Activated T-cell treated with anti-CD3 and anti-CD28 coated beads for 24 hours (primary cell): ENCODE data around the gene ATRIP.

ENCODE experiments used
- DNase-seq: peaks from one replicate; pipeline ENCODE4 v3.0.0-alpha.2; 2020; ENCODE audit warnings: low read depth

The ATRIP gene

DNA sequence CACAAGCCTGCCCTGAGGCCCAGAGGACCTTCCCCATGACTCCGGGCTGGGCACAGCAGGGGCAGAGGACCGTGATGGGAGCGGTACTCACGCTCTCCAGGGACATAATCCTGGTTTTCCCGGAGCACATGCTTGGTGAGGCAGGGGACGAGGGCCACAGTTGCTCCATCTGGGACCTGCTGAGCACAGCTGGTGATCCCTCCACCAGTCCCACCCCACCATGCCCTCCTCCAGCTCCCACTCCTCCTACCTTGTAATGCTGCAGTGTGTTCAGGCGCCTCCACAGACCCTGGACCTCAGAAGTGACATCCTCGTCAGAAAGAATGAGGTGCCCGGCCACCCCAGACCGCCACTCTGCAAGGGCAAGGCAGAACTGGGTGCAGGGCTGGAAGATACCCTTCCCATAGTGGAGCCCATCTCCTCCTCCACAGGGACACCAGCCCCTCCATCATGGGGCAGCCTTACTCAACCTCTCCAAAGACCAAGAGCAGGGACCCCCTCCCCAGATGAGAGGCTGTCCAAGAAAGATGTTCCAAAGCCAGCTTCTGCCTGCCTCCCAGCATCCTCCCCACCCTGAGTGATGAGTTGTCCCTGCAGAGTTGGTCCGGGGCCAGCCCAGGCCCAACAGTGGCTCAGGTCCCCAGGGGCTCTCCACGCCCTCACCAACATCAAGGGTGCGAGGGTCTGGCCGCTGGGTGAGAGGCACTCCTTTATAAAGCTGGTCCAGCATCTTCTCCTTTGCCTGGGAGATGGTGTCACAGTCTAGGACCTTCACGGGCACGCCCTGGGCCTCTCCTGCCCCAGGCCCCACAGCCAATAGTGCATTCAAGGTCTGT lies 36.1 kb upstream of the ATRIP start:
- DNase-seq, result no peak

DNA sequence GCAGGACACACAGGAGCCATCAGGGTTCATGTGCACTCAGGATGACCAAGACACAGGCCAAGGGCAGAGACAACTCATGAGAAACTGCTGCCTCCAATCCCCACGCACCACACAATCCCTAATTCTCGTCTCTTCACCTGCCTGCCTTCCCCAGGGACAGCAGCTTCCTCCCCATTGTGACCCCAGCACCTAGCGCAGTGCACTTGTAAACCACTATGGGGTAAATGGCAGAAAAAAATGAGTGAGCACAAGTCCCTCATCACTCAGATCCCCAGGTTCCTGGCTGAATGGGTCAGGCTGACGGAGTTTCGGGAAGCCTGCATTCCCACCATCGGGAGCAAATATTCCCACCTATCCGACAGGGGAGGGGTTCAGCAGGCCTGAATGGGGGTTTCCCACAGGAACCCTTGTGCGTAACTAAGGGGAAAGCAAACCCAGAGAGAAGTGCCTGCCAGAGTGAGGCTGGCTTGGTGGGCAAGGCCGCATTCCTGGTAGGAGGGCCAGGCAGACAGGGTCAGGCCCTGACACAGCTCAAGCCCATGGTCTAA lies 35.4 kb upstream of the ATRIP start:
- no peak for DNase-seq

- no peak for DNase-seq
These were observed 34.7 kb upstream of the ATRIP start for GRCh38 chr3:48411606-48412374.

DNA sequence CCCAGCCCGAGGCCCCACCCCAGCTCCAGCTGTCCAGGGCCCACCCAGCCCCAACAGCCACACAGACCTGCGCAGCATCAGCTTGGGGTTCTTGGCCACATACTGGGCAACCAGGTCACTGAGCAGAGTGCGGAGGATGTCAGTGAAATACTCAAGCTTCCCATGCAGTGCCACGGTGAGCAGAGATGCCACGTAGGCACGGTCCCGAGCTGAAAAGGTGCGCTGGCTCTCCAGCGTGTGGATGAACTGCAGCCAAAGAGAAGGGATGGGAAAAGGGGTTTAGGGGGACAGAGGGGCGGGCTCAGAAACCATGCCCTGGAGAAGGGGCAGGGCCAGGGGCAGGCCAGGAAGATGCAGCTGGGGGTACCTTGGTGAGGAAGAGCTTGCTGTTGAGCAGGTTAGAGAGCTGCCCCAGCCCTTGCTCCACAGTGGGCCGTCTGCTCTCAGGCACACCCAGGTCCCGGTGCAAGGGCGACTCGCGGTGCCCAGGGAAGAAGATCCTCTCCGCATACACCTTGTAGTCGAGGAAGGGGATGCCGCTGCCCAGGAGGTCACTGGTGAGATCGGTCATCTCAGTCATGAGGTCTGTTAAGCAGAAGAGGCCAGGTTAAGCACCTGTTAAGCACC lies 34.0 kb upstream of the ATRIP start:
- DNase-seq, result no peak

- no peak for DNase-seq
These were observed 33.5 kb upstream of the ATRIP start for GRCh38 chr3:48413086-48413485.

- DNase-seq, result no peak
These were observed 32.9 kb upstream of the ATRIP start for GRCh38 chr3:48413611-48414010.

DNA sequence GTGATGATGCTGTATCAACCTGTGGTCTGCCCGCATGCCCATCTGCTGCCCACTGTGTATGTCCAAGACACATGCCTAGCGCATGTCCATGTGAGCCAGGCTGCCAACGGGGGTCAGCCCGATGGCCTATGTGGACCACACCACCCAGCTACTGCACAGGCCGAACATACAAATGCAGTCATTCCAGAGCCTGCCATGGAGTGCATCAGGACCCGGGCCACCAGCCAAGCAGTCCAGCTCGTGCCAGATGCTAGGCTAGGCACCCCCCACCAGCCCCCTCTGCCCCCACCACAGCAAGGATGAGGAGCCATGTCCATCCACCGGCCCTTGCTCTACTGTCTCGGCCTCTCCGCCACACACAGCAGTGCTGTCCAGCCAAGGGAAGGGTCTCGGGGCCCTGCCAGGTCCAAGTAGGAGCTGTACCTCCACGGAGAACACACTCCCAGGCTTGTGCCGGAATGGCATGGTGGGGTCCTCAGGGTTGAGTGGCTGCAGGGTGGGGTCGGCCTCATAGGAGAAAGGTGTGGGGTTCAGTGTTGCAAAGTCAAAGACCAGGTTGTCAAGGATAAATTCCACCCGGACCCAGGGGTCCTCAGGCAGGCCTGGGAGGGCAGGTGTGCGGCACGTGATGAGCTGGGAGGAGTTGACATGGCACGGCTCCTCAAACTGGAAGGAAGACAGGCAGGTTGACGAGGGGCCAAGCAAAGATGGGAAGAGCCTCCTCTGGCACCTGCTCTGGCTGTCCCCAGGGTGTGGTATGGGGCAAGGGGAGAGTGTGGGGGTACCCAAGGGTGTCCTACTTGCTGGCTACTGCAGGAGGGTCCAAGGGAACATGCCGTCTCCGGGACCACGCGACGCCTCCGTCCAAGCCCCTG lies 31.9 kb upstream of the ATRIP start:
- no peak for DNase-seq

DNA sequence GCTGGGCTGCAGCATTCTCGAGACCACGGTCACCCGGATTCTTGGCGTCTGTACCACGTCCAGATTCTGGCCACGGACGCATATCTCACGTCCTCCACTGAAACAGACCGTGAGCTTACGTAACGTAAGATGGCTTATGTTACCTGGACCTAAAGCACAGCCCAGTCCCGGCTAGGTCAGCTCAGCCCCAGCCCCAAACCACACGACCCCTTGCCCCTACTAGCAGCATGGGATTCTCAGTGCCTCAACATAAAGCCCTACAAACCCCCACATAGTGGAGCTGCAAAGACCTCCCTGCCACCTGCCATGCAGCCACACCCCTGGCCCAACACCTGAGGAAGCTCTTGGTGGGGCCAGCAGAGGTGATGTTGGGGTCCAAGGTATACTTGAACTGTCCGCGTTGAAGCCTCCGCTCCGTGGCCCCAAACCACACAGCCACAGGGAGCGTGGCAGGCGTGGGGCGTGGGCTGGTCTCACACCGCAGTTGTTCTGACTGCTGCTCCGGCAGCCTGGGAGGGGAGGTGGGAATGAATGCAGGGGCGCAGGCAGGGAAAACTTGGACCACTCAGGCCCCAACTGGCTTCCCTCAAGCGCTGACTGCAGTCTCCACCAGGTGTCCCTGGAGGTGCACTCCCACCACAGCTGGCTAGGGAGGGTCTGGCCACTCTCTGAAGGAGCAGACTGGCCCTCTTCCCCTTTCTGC lies 31.1 kb upstream of the ATRIP start:
- no peak for DNase-seq

GRCh38 chr3:48416091-48416505 lies 30.4 kb upstream of the ATRIP start:
- no peak for DNase-seq

- DNase-seq, result no peak
These were observed 30.0 kb upstream of the ATRIP start for GRCh38 chr3:48416546-48416945.

DNA sequence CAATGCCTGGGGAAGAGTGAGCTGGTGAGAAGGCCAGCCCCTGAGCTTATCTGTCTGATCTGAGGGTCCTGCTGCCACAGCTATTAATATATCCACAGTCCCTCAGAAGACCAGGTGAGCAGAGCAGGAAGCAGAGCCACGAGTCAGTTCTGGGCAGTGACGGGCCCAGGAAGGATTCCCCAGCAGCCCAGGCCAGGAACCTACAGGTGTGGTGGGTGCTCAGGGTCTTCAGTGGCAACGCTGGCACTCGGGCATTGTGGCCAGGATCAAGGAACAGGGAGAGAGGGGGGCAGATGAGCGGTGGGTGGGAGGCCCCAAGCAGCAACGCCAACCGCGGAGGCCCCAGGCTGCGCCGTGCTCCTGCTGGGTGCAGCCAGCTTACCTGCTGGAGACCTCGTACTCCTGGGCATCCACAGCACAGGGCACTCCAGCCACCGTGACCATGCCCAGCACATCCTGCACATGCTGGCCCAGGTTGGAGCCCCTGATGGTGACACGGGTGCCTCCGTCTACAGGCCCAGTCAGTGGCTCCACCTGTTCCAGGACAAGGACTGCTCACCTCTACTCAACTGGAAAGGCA lies 28.9 kb upstream of the ATRIP start:
- DNase-seq, result no peak

DNA sequence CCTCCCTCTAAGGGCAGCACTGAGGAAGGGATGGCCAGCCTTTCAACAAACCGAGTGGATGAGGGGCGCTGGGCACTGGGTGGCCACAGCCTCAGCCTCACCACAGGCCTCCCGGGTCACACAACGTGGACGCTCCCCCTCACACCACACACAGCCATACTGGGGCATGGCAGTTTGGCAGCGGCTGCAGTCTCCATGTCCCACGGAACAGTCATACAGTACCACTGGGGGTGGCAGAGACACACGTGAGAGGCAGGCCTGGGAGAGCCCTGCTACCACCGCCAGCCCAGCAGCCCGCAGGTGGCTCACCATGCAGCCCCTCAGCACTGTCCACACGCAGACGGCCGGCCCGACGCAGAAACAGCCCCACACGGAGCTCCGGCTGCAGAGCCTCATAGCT lies 28.4 kb upstream of the ATRIP start:
- DNase-seq, result no peak

- no peak for DNase-seq
These were observed 27.9 kb upstream of the ATRIP start for GRCh38 chr3:48418651-48419050.

GRCh38 chr3:48419149-48419548 lies 27.4 kb upstream of the ATRIP start:
- DNase-seq, result no peak

DNA sequence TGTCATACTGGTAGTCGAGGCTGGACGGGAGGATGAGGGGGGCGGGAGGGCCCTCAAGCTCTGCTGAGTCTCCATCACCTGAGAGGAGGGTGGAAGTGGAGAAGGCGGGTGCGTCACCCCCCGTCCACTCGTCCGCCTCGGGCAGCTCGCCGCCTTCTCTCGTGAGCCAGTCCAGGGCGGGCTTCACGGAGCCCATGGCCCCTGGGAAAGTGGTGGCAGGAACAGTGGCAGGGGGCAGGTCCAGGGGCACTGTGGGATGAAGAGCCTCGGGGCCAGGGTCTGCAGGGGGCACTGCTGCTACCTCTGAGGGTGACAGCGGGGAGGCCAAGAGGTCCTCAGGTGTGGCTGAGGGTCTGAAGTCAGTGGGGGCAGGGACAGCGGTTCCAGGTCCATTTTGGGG lies 26.9 kb upstream of the ATRIP start:
- no peak for DNase-seq

DNA sequence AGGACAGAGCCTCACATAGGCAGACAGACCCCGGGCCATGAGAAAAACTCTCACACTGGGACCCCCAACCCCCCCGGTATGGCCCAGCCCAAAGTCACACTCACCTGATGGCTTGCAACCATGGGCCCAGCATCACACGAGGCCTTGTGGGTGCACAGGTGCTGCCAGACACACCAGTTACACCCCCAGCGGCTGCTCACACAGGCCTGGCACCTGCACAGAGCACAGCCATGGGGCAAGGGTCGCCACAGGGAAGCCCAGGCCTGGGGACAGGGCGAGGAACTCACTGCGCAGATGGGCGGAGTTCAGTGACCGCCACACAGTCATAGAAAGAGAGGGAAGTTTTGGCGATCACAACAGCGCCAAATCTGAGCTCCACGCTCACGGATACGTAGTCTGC lies 26.0 kb upstream of the ATRIP start:
- DNase-seq, result no peak

DNA sequence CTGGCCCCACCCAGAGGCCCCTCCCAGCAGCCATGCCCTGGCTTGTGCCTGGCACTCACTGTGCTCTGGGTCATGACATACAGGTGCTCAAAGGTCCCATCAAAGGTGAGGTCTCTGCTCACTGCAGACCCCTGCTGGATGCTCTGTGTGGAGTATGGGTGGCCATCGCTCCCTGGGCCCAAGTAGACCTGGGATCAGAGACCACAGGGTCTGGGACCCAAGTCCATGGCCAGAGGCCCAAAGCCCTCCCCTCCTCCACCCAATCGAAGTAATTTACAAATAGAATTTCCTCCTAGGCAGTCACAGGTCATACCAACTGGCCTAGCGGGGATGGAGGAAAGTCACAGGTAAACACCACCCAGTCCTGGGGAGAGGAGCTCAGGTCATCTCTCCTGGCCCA lies 24.3 kb upstream of the ATRIP start:
- DNase-seq, result no peak

DNA sequence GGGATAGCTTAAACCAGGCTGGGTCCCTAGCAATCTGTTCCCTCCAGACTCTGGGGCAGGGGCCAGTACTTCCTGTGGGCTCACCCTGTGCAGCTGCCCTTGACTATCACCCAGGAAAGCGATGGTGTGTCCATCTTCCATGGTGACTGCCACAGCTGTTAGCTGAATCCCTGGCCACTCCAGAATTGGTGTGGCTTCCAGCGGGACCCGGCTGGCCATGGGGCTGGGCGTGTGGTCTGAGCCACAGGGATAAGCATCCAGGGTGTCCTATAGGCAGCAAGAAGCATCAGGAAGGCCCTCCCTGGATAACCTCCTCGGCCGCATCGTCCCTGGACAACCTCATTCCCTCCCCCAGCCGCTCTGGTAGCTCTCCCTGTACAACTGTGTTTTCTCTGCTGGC lies 23.9 kb upstream of the ATRIP start:
- DNase-seq, result no peak

DNA sequence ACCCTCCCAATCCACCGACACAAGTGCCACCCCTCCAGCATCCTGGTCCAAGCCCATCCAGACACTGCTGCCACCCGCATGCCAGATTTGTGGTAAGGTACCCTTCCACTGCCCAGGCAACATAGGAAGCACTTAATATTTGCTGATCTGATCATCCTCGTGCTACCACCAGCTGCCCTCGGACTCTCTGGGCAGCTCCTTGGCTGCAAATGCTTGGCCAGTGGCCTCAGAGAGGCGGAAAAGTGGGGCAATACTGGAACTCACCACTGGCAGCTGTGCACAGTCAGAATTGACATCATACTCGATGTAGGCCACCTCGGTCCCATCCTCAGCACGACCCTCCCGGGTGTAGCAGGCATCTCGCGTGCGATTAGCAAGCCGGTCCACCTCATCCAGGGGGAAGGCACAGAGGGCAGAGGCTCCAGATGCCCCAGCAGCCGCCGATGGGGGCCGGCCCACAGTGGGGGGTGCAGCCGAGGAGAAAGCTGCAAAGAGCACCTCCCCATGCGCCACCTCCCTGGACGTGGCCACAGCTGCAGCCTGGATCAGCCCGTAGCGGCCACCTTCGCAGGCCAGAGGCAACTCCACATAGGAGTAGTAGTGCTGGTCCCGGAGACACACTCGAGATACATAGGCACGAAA lies 23.2 kb upstream of the ATRIP start:
- DNase-seq, result no peak
